Measurements from ENCODE around the gene OSBPL2. TPM values are rescaled to one million over a fixed set of nuclear protein-coding genes. Genes with fewer than 3 reads are reported as not detected.

Gene OSBPL2
- total and polyA plus RNA-seq, 5 donors = 20.0 to 61.6 (median 44.4) TPM

DNA sequence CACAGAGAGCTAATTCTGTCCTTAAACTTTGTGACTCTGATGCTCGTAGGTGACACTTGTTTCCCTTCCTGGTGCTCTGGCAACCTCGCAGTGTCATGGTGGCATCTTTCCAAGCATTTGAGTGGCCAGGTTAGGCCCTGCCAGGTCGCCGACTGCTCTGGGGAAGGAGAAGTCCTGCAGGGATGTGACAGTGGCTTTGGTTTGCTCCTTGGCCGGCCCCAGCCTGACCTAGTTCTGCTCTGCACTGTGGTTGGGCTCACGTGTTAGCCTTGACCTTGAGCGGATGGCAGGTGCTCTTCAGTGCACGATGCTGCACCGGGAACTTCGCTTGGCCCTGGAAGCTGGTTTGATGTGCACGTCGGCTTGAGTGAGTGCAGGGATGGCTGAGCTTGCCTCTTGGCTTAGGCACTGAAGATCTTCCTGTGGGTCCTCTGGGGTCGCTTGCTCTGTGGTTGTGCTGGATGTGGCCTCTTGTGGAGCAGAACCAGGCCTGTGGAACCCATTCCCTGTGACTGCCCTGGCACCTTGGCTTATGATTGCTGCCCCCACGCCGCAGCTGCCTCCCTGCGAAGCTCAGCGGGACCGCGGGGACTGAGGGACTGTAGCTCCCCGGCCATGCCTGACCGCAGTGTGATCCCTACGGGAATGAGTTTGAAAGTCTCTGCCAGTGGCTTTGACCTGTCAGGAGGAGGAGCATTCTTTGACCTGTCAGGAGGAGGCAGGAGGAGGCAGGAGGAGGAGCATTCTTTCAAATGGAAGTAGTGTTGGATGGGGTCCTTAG is 8.7 kb downstream of the OSBPL2 start:
- Histone ChIP-seq H3K27ac (ENCODE audit: low read length) (peak overlapping the region; percentile 44), H3K4me1 (ENCODE audit: control insufficient read depth, insufficient read depth, low read length) (peaks cover 16% of the 10 kb centered on the region)
- 59% methylated on average over 22 of the region's 22 CpGs for WGBS

DNA sequence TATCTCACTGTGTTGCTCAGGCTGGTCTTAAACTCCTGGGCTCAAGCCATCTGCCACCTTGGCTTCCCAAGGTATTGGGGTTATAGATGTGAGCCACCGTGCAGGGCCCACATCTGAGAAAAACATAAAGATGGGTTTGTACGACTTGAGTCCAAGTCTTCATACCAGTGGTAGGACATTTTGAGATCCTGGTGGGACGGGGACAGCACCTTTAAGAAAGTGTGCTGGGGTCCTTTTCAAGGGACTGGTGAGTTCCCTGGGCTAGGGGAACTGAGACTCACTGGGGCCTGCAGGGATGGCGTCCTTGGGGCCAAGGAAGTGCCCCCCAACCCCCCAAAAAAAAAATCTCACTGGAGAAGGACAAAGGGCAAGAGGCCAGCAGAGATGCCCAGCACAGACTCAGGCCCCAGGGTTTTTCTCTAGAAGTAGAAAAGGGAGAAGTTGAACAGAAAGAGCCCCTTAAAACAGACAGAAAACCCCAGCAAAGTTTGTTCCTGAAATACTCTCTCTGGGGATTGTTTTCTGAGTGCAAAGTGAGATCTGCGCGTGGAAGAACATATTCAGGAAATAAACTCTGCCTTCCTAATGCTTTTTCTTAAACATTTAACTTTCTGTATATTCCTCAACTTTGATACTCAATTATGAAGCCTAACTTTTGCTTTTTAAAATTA is 10.7 kb downstream of the OSBPL2 start:
- no peak for ATAC-seq
- intact Hi-C loops (cut with DNase I) = no loop called here
- no peaks in the 10 kb centered on the region for H3K27me3 ChIP-seq (ENCODE audit: control insufficient read depth, insufficient read depth)
- 76% methylated on average over 6 of the region's 6 CpGs for WGBS
- H3K4me3 ChIP-seq (ENCODE audit: low read length) = no peak overlapping the region
- no peak overlapping the region for H3K27ac ChIP-seq (ENCODE audit: low read length)
- H3K9me3 ChIP-seq (ENCODE audit: control insufficient read depth, low read length) = no peaks in the 10 kb centered on the region
- DNase-seq = no peak
- peaks cover 11% of the 10 kb centered on the region for H3K4me1 ChIP-seq (ENCODE audit: control insufficient read depth, insufficient read depth, low read length)

More for the DNA sequence above, 8.7 kb downstream of the OSBPL2 start:
- DNase-seq (peak in 2 of 3 donors; percentile 64 to 76), ATAC-seq (peak; percentile 54 to 64)
- Histone ChIP-seq H3K9me3 (ENCODE audit: control insufficient read depth, low read length) (no peaks in the 10 kb centered on the region), H3K27me3 (ENCODE audit: control insufficient read depth, insufficient read depth) (no peaks in the 10 kb centered on the region), H3K4me3 (ENCODE audit: low read length) (no peak overlapping the region)
- intact Hi-C loops (cut with DNase I) = no loop called here

DNA sequence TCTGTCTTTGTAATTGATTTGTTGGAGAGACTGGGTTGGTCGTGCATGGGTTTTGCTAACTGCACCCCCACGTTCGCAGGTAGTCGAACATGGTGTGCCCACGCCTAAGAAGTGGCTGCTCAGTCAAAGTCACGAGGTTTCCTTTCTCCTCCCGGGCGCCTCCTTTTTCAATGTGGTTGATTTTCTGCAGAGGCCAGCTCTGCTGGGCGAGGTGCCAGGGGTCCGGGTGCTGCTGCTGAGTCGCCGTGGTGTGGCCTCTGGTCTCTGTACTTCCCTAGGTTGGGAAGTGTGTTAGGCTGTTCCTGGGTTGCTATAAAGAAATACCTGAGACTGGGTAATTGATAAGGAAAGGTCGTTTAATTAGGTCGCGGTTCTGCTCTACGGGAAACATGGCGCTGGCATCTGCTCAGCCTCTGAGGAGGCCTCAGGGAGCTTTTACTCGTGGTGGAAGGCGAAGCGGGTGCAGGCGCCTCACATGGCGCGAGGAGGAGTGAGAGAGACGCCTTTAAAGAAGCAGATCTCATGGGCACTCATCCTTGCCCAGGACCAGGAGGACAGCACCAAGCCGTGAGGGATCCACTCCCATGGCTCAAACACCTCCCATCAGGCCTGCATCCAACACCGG is 14.1 kb downstream of the OSBPL2 start:
- Histone ChIP-seq H3K4me3 (ENCODE audit: low read length) (no peak overlapping the region), H3K27ac (ENCODE audit: low read length) (no peak overlapping the region), H3K9me3 (ENCODE audit: control insufficient read depth, low read length) (no peaks in the 10 kb centered on the region), H3K4me1 (ENCODE audit: control insufficient read depth, insufficient read depth, low read length) (peaks cover 5% of the 10 kb centered on the region), H3K27me3 (ENCODE audit: control insufficient read depth, insufficient read depth) (no peaks in the 10 kb centered on the region)
- 86% methylated on average over 26 of the region's 26 CpGs for WGBS
- intact Hi-C loops (cut with DNase I) = no loop called here
- no peak for ATAC-seq
- peak in 1 of 3 donors; percentile 59 for DNase-seq

DNA sequence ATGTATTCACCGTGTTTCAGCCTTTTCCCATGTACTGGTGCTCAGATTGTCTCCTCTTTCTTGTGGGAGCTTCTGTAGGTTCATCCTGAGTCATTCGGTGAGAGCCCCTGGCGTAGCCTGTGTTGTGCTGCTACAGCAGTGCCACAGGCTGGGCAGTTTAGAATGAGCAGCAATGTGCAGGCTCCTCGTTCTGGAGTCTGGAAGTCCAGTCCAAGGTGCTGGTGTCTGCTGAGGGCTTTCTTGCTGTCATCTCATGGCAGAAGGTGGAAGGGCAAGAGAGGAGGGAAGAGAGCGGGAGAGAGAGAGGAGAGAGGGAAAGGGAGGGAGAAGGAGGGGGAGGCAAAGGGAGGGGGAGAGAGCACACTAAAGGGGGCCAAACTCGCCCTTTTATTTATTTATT is 15.1 kb downstream of the OSBPL2 start:
- Histone ChIP-seq H3K9me3 (ENCODE audit: control insufficient read depth, low read length) (no peaks in the 10 kb centered on the region), H3K27me3 (ENCODE audit: control insufficient read depth, insufficient read depth) (no peaks in the 10 kb centered on the region), H3K4me1 (ENCODE audit: control insufficient read depth, insufficient read depth, low read length) (peaks cover 7% of the 10 kb centered on the region), H3K27ac (ENCODE audit: low read length) (no peak overlapping the region), H3K4me3 (ENCODE audit: low read length) (no peak overlapping the region)
- intact Hi-C loops (cut with DNase I) = no loop called here
- no peak for ATAC-seq
- DNase-seq = no peak
- WGBS = 89% methylated on average over 6 of the region's 6 CpGs

DNA sequence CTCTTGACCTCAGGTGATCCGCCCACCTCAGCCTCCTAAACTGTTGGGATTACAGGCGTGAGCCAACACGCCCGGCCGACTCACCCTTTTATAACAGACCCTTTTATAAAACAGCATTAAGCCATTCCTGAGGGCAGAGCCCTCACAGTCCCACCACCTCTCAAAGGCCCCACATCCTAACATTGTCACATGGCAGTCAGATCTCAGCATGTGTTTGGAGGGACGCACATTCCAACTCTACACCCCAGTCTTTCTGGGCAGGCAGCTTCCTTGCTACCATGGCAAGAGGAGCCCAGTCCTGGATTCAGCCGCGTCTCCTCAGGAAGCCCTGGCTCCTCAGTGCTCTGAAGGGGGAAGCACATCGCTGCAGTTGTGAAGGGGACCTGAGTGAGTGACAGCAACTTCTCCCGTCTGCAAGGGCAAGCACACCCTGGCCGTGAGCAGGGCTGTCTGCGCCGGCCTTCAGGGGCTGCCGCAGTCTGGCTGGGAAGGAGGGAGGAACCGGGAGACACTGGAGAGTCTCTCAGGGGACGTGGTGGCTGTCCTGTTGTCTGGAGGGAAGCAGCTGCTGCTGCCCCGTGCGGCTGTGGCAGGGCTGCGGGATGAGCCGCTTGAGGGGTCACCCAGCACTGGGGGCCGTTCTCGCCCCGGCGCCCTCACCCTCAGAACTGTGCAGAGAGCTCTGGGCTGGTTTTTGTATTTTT is 15.9 kb downstream of the OSBPL2 start:
- no peaks in the 10 kb centered on the region for H3K9me3 ChIP-seq (ENCODE audit: control insufficient read depth, low read length)
- DNase-seq (peak in 1 of 3 donors; percentile 52), ATAC-seq (no peak)
- H3K27ac ChIP-seq (ENCODE audit: low read length) = no peak overlapping the region
- no peak overlapping the region for H3K4me3 ChIP-seq (ENCODE audit: low read length)
- intact Hi-C loops (cut with DNase I) = no loop called here
- WGBS = 67% methylated on average over 24 of the region's 24 CpGs
- H3K27me3 ChIP-seq (ENCODE audit: control insufficient read depth, insufficient read depth) = no peaks in the 10 kb centered on the region
- H3K4me1 ChIP-seq (ENCODE audit: control insufficient read depth, insufficient read depth, low read length) = peaks cover 7% of the 10 kb centered on the region

DNA sequence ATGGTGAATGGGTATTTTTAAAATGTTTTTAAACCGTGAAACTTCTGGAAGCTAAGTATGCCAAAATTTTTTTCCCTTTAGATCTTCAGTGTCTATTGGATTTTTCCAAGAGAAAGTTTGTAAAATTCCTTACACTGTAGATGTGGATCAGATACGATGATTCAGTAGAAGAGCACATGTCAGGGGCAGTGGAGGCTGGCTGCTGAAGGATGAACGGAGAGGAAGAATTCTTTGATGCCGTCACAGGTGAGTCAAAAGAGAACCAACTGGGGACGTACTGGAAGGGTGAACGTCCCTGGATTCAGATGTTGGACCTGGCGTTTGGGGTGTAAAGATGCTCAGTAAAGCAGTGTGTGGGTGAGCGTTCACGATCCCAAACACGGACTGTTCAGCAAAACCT is 17.7 kb downstream of the OSBPL2 start:
- Histone ChIP-seq H3K9me3 (ENCODE audit: control insufficient read depth, low read length) (no peaks in the 10 kb centered on the region), H3K4me1 (ENCODE audit: control insufficient read depth, insufficient read depth, low read length) (peaks cover 7% of the 10 kb centered on the region)

DNA sequence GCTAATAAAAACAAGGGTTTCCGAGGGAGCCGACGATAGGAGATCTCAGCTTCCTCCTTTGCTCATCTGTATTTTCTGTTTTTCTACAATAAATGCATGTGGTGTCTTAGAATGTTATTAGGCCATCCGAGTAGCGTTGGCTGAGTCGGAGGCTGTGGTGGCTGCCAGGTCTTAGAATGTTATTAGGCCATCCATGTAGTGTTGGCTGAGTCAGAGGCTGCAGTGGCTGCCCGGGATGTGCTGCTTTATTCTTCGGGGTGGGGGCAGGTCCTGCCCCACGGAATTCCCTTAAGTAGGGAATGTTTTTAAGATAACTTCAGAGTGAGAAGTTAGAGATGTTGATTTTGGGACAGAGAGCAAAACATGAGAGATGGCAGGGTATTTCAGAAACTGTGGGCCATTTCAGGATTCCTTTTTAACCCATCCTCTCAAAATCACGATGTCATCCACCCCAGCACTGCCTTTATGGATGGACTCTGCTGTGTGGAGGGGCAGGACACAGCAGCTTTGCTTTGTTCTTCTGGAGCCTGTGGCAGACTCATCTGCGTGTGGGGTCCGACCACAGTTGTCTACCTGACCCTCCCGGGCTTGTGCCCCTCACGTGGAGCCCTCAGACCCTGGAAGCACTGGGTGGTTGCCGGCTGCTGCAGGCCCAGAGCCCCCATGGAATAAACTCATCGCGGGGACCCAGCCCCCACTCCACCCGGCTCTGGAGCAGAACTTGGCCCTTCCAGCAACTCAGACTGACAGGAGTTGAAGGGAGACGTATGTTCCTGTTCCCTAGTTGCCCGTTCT is 20.4 kb downstream of the OSBPL2 start:
- intact Hi-C loops (cut with DNase I) = no loop called here
- Histone ChIP-seq H3K27me3 (ENCODE audit: control insufficient read depth, insufficient read depth) (no peaks in the 10 kb centered on the region), H3K9me3 (ENCODE audit: control insufficient read depth, low read length) (no peaks in the 10 kb centered on the region), H3K27ac (ENCODE audit: low read length) (no peak overlapping the region), H3K4me3 (ENCODE audit: low read length) (no peak overlapping the region), H3K4me1 (ENCODE audit: control insufficient read depth, insufficient read depth, low read length) (peaks cover 7% of the 10 kb centered on the region)
- WGBS = 65% methylated on average over 20 of the region's 20 CpGs
- DNase-seq = peak; percentile 70 to 80 (median 76)
- ATAC-seq = peak; percentile 83 to 90

More for the DNA sequence above, 17.7 kb downstream of the OSBPL2 start:
- intact Hi-C loops (cut with DNase I) = no loop called here
- H3K4me3 ChIP-seq (ENCODE audit: low read length) = no peak overlapping the region
- ATAC-seq (no peak), DNase-seq (no peak)
- H3K27me3 ChIP-seq (ENCODE audit: control insufficient read depth, insufficient read depth) = no peaks in the 10 kb centered on the region
- WGBS = 94% methylated on average over 10 of the region's 10 CpGs
- no peak overlapping the region for H3K27ac ChIP-seq (ENCODE audit: low read length)

DNA sequence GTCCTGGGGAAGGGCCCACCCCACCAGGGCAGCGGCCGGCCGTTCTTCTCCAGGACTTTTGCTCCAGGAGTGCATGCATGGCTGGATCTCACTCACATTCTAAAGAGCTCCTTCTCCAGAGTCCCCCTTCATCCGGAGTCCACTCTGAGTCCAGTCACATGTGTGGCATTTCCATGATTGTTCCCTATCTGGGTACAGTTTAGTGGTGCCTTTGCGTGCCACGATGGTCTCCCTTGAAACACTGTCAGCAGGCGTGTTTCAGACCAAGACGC is 20.9 kb downstream of the OSBPL2 start:
- Histone ChIP-seq H3K4me1 (ENCODE audit: control insufficient read depth, insufficient read depth, low read length) (peaks cover 4% of the 10 kb centered on the region), H3K27ac (ENCODE audit: low read length) (no peak overlapping the region), H3K9me3 (ENCODE audit: control insufficient read depth, low read length) (no peaks in the 10 kb centered on the region), H3K4me3 (ENCODE audit: low read length) (no peak overlapping the region), H3K27me3 (ENCODE audit: control insufficient read depth, insufficient read depth) (no peaks in the 10 kb centered on the region)
- 88% methylated on average over 8 of the region's 8 CpGs for WGBS
- no peak for DNase-seq
- intact Hi-C loops (cut with DNase I) = no loop called here
- no peak for ATAC-seq

DNA sequence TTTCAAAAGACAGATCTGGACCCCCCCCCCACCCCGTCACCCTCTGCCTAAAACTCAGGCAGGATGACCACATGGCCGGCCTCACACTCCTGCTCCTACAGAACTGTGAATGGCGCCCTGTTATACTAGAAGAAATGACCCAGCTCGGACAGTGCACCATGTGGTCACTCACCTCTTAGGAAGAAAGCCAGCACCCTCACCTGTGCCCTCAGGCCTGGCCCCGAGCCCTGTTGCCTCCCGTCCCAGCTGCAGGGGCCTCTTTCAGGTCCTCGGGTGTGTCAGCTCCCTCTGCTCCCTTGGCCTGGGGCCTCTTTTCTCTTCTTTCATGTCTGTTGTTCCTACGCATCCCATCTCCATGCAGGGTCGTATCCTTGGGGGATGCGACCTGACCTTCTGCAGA is 23.7 kb downstream of the OSBPL2 start:
- 94% methylated on average over 10 of the region's 10 CpGs for WGBS
- intact Hi-C loops (cut with DNase I) = no loop called here

DNA sequence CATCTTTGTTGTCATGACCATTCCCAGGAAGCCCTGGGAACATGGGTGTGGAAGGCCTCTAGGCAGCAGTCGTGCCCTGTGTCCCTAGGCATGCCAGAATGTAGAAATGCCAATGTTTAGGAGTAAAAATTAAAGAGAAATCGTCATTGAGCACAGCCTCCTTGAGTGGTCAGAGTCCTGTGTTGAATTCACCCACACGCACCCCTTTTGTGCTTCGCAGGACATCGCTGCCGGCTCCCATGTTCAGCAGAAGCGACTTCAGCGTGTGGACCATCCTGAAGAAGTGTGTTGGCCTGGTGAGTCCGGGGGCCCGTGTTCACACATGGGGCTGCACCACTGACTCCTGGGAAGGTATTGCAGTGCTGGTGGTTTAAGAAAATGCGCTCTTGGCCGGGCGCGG is 25.1 kb downstream of the OSBPL2 start:
- Histone ChIP-seq H3K27ac (ENCODE audit: low read length) (no peak overlapping the region), H3K9me3 (ENCODE audit: control insufficient read depth, low read length) (no peaks in the 10 kb centered on the region), H3K4me1 (ENCODE audit: control insufficient read depth, insufficient read depth, low read length) (no peaks in the 10 kb centered on the region), H3K4me3 (ENCODE audit: low read length) (no peak overlapping the region), H3K27me3 (ENCODE audit: control insufficient read depth, insufficient read depth) (no peaks in the 10 kb centered on the region)
- WGBS = 96% methylated on average over 14 of the region's 14 CpGs
- no peak for ATAC-seq
- peak in 1 of 3 donors; percentile 35 for DNase-seq
- intact Hi-C loops (cut with DNase I) = no loop called here

More for the DNA sequence above, 23.7 kb downstream of the OSBPL2 start:
- Histone ChIP-seq H3K4me3 (ENCODE audit: low read length) (no peak overlapping the region), H3K4me1 (ENCODE audit: control insufficient read depth, insufficient read depth, low read length) (peaks cover 2% of the 10 kb centered on the region), H3K9me3 (ENCODE audit: control insufficient read depth, low read length) (no peaks in the 10 kb centered on the region), H3K27me3 (ENCODE audit: control insufficient read depth, insufficient read depth) (no peaks in the 10 kb centered on the region), H3K27ac (ENCODE audit: low read length) (no peak overlapping the region)
- DNase-seq (peak in 1 of 3 donors; percentile 18), ATAC-seq (no peak)

All from right cardiac atrium (tissue), 5 donors.